GM12878 (cell line): Measurements from ENCODE around the gene SCN7A.

Source experiments
- BRCA1 ChIP-seq: IDR thresholded peaks from 2 replicates; pipeline ENCODE4 v1.6.1; 2011; ENCODE audit warnings: low read depth, low read length, improper control_type of control experiment
- CREB1 ChIP-seq: IDR thresholded peaks from 2 replicates; pipeline ENCODE4 v1.6.1; 2012; ENCODE audit warnings: low read depth, mild to moderate bottlenecking, inconsistent platforms
- EZH2 ChIP-seq: IDR thresholded peaks from 2 replicates; pipeline ENCODE4 v1.6.1; 2012; ENCODE audit warnings: low read depth, mild to moderate bottlenecking, control low read depth, inconsistent platforms, low read length, borderline replicate concordance; ENCODE audit not compliant: control insufficient read depth
- JUND ChIP-seq: IDR thresholded peaks from 2 replicates; pipeline ENCODE4 v1.6.1; 2012; ENCODE audit warnings: low read depth, mild to moderate bottlenecking, low read length, improper control_type of control experiment, moderate library complexity
- NR2C1 ChIP-seq: fragments of 450-650 bp; IDR thresholded peaks from 2 replicates; pipeline ENCODE4 v1.6.1; 2017; ENCODE audit warnings: antibody characterized with exemption, mild to moderate bottlenecking, moderate library complexity
- PML ChIP-seq: IDR thresholded peaks from 2 replicates; pipeline ENCODE4 v1.6.1; 2012; ENCODE audit warnings: low read length, inconsistent platforms
- POLR2A ChIP-seq: IDR thresholded peaks from 2 replicates; pipeline ENCODE4 v1.6.1; 2011; ENCODE audit warnings: low read depth, mild to moderate bottlenecking, low read length
- SKIL ChIP-seq: fragments of 450-650 bp; IDR thresholded peaks from 2 replicates; pipeline ENCODE4 v1.6.1; 2017; ENCODE audit warnings: mild to moderate bottlenecking, low read depth, inconsistent platforms; ENCODE audit not compliant: poor library complexity, severe bottlenecking
- ZBED1 ChIP-seq: IDR thresholded peaks from 2 replicates; pipeline ENCODE4 v1.6.1; 2016; ENCODE audit warnings: borderline replicate concordance

- TF ChIP-seq POLR2A (no peak), CREB1 (no peak), EZH2 (no peak), BRCA1 (no peak), ZBED1 (no peak), NR2C1 (no peak), JUND (no peak), PML (no peak), SKIL (no peak)
Measured at GRCh38 chr2:166384774-166385173, 109.3 kb downstream of the SCN7A start.
